Subcutaneous adipose tissue (tissue), 4 donors: ENCODE data around the gene CDH12. TPM values are rescaled to one million over a fixed set of nuclear protein-coding genes. Genes with fewer than 3 reads are reported as not detected.

ENCODE experiments used
- CTCF ChIP-seq: fragments of 450-650 bp; IDR thresholded peaks from one replicate; pipeline ENCODE4 v1.5.1; 2016; ENCODE audit warnings: low read depth, mild to moderate bottlenecking, control low read depth, antibody characterized with exemption, moderate library complexity
- total RNA-seq, 4 donors: library from RNA; depleted of rRNA; stranded (reverse); fragments of >200 nt; gene quantifications; one replicate each; pipeline ENCODE4 v1.1.0, GENCODE V29; 2016

Gene CDH12
- total RNA-seq, 4 donors from 2014 or later, result 0.17 to 0.44 TPM; not detected in 2

- no peak for TF ChIP-seq CTCF
These were observed 922.0 kb downstream of the CDH12 start for GRCh38 chr5:21931116-21931515.

- TF ChIP-seq CTCF, result no peak
These were observed 933.6 kb downstream of the CDH12 start for GRCh38 chr5:21919414-21920022.

GRCh38 chr5:21918451-21918850 lies 934.7 kb downstream of the CDH12 start:
- TF ChIP-seq CTCF, result no peak

- no peak for TF ChIP-seq CTCF
These were observed 942.4 kb downstream of the CDH12 start for GRCh38 chr5:21910731-21911130.

GRCh38 chr5:21895766-21896350 lies 957.3 kb downstream of the CDH12 start:
- TF ChIP-seq CTCF, result no peak

GRCh38 chr5:21893161-21893560 lies 960.0 kb downstream of the CDH12 start:
- no peak for TF ChIP-seq CTCF

GRCh38 chr5:21889581-21889980 lies 963.6 kb downstream of the CDH12 start:
- no peak for TF ChIP-seq CTCF
